SU-DHL-6 (cell line): ENCODE data around the gene SLC6A4.

Experiments used
- H2AFZ ChIP-seq: fragments of 200-600 bp; sonication (generic); 2 replicates; pipeline ENCODE4 v1.6.1; 2014; ENCODE audit warnings: low read depth, mild to moderate bottlenecking, moderate library complexity, mixed read lengths, antibody characterized with exemption, low read length; ENCODE audit not compliant: severe bottlenecking
- H3F3A ChIP-seq: fragments of 200-600 bp; shearing (Covaris generic); 2 replicates; pipeline ENCODE4 v1.6.0; 2016; ENCODE audit warnings: antibody characterized with exemption, mild to moderate bottlenecking; ENCODE audit not compliant: insufficient read depth
- H3K27ac ChIP-seq: fragments of 200-600 bp; sonication (generic); 2 replicates; pipeline ENCODE4 v1.5.1; 2016; ENCODE audit warnings: low read depth, mild to moderate bottlenecking, low read length, moderate library complexity, mixed read lengths
- H3K27me3 ChIP-seq: fragments of 200-600 bp; sonication (generic), shearing (Covaris generic); 2 replicates; pipeline ENCODE4 v1.6.0; 2014; ENCODE audit warnings: mild to moderate bottlenecking, low read length
- H3K36me3 ChIP-seq: fragments of 200-600 bp; sonication (generic); 2 replicates; pipeline ENCODE4 v1.6.1; 2014; ENCODE audit warnings: mild to moderate bottlenecking, low read length, mixed read lengths
- H3K4me2 ChIP-seq: fragments of 300-600, 200-600 bp; shearing (Covaris generic), sonication (generic); 2 replicates; pipeline ENCODE4 v1.6.0; 2014; ENCODE audit warnings: low read length, low read depth, mild to moderate bottlenecking; ENCODE audit not compliant: poor library complexity, severe bottlenecking
- H3K4me3 ChIP-seq: fragments of 200-600 bp; sonication (generic); 2 replicates; pipeline ENCODE4 v1.5.1; 2014; ENCODE audit warnings: antibody characterized with exemption, low read length, mild to moderate bottlenecking, mixed read lengths; ENCODE audit not compliant: insufficient read depth, poor library complexity, severe bottlenecking
- H3K79me2 ChIP-seq: fragments of 200-600 bp; sonication (generic); 2 replicates; pipeline ENCODE4 v1.6.1; 2014; ENCODE audit warnings: mild to moderate bottlenecking, low read length, moderate library complexity; ENCODE audit not compliant: insufficient read depth
- H3K9ac ChIP-seq: fragments of 200-600 bp; sonication (generic); 2 replicates; pipeline ENCODE4 v1.7.0; 2014; ENCODE audit warnings: mild to moderate bottlenecking, low read length
- H3K9me2 ChIP-seq: fragments of 200-600 bp; sonication (generic); replicated peaks from 2 replicates; pipeline ENCODE4 v1.6.1; 2014; ENCODE audit warnings: low read length; ENCODE audit not compliant: insufficient read depth
- H3K9me3 ChIP-seq: fragments of 200-600 bp; sonication (generic); 2 replicates; pipeline ENCODE4 v1.6.1; 2014; ENCODE audit warnings: low read length, mixed read lengths; ENCODE audit not compliant: insufficient read depth
- H4K20me1 ChIP-seq: fragments of 200-600 bp; sonication (generic); 2 replicates; pipeline ENCODE4 v1.6.1; 2014; ENCODE audit warnings: low read depth, mild to moderate bottlenecking, antibody characterized with exemption, low read length, moderate library complexity, mixed read lengths
- CTCF ChIP-seq: fragments of 200-600 bp; sonication (generic); IDR thresholded peaks from one replicate; pipeline ENCODE4 v1.5.1; 2017; ENCODE audit warnings: antibody characterized with exemption, mild to moderate bottlenecking, low read length, moderate library complexity; ENCODE audit not compliant: insufficient read depth, poor library complexity, severe bottlenecking
- EZH2phosphoT487 ChIP-seq: fragments of 200-600 bp; sonication (generic), shearing (Covaris generic); conservative IDR thresholded peaks from 2 replicates; pipeline ENCODE4 v1.6.1; 2018; ENCODE audit warnings: mild to moderate bottlenecking, antibody characterized with exemption, low read length, moderate library complexity, mixed read lengths

Gene SLC6A4

GRCh38 chr17:30254150-30254549, 18.7 kb upstream of the SLC6A4 start:
- Histone ChIP-seq H3K4me3 (no peak overlapping the region), H2AFZ (no peak overlapping the region), H4K20me1 (no peaks in the 10 kb centered on the region), H3K36me3 (peaks cover 19% of the 10 kb centered on the region; the same call in 1 of the 2 replicates), H3K79me2 (no peaks in the 10 kb centered on the region), H3K4me2 (no peak overlapping the region), H3K9ac (no peak overlapping the region), H3K9me3 (no peaks in the 10 kb centered on the region), H3F3A (no peaks in the 10 kb centered on the region), H3K27me3 (no peaks in the 10 kb centered on the region), H3K9me2 (no peaks in the 10 kb centered on the region), H3K27ac (no peak overlapping the region)
- TF ChIP-seq CTCF (no peak), EZH2phosphoT487 (no peak)

- H3K4me3 ChIP-seq: no peak overlapping the region
- H3K9ac ChIP-seq: no peak overlapping the region
- H3K9me2 ChIP-seq: no peaks in the 10 kb centered on the region
- no peaks in the 10 kb centered on the region for H4K20me1 ChIP-seq
- no peak overlapping the region for H3K4me2 ChIP-seq
- TF ChIP-seq CTCF: no peak
- TF ChIP-seq EZH2phosphoT487: no peak
- H3K9me3 ChIP-seq: no peaks in the 10 kb centered on the region
- H3K79me2 ChIP-seq: no peaks in the 10 kb centered on the region
- no peak overlapping the region for H3K27ac ChIP-seq
- H2AFZ ChIP-seq: no peak overlapping the region
- no peaks in the 10 kb centered on the region for H3K27me3 ChIP-seq
- H3K36me3 ChIP-seq: peaks cover 19% of the 10 kb centered on the region; the same call in 1 of the 2 replicates
- H3F3A ChIP-seq: no peaks in the 10 kb centered on the region
These were observed 17.8 kb upstream of the SLC6A4 start for GRCh38 chr17:30253312-30253711.

GRCh38 chr17:30251931-30252330, 16.4 kb upstream of the SLC6A4 start:
- no peaks in the 10 kb centered on the region for H3K9me3 ChIP-seq
- no peak for TF ChIP-seq CTCF
- TF ChIP-seq EZH2phosphoT487: no peak
- H3K27ac ChIP-seq: no peak overlapping the region
- H2AFZ ChIP-seq: no peak overlapping the region
- H3F3A ChIP-seq: peaks cover 4% of the 10 kb centered on the region; the same call in 1 of the 2 replicates
- no peak overlapping the region for H3K9ac ChIP-seq
- H3K4me3 ChIP-seq: no peak overlapping the region
- no peaks in the 10 kb centered on the region for H3K9me2 ChIP-seq
- H3K27me3 ChIP-seq: no peaks in the 10 kb centered on the region
- no peaks in the 10 kb centered on the region for H3K79me2 ChIP-seq
- H3K36me3 ChIP-seq: peaks cover 16% of the 10 kb centered on the region; the same call in 1 of the 2 replicates
- H4K20me1 ChIP-seq: no peaks in the 10 kb centered on the region
- no peak overlapping the region for H3K4me2 ChIP-seq

GRCh38 chr17:30249460-30249859, 14.0 kb upstream of the SLC6A4 start:
- Histone ChIP-seq H3K4me2 (no peak overlapping the region), H4K20me1 (no peaks in the 10 kb centered on the region), H3K27me3 (no peaks in the 10 kb centered on the region), H3K79me2 (no peaks in the 10 kb centered on the region), H2AFZ (no peak overlapping the region), H3K9me2 (no peaks in the 10 kb centered on the region), H3K36me3 (peaks cover 14% of the 10 kb centered on the region; the same call in 1 of the 2 replicates), H3K27ac (no peak overlapping the region), H3K9ac (no peak overlapping the region), H3F3A (peaks cover 11% of the 10 kb centered on the region; the same call in 1 of the 2 replicates), H3K4me3 (no peak overlapping the region), H3K9me3 (no peaks in the 10 kb centered on the region)
- TF ChIP-seq CTCF (no peak), EZH2phosphoT487 (no peak)
